GM18505 (cell line): Measurements from ENCODE around the gene FBLN1.
"Not testable (repeated sequence)": the region's sequence is repeated elsewhere in the genome, so short reads cannot be mapped to it uniquely, and the experiment has no call there.

Experiments used
- ATAC-seq: cut with Tn5 transposase; IDR thresholded peaks from one replicate; pipeline ENCODE4 v1.9.1; 2021; ENCODE audit not compliant: unreplicated experiment
- POLR2A ChIP-seq: IDR thresholded peaks from 4 replicates; pipeline ENCODE4 v1.6.1; 2011; ENCODE audit warnings: borderline replicate concordance; ENCODE audit not compliant: insufficient read depth, insufficient read length; ENCODE audit errors: extremely low read depth

FBLN1 gene

DNA sequence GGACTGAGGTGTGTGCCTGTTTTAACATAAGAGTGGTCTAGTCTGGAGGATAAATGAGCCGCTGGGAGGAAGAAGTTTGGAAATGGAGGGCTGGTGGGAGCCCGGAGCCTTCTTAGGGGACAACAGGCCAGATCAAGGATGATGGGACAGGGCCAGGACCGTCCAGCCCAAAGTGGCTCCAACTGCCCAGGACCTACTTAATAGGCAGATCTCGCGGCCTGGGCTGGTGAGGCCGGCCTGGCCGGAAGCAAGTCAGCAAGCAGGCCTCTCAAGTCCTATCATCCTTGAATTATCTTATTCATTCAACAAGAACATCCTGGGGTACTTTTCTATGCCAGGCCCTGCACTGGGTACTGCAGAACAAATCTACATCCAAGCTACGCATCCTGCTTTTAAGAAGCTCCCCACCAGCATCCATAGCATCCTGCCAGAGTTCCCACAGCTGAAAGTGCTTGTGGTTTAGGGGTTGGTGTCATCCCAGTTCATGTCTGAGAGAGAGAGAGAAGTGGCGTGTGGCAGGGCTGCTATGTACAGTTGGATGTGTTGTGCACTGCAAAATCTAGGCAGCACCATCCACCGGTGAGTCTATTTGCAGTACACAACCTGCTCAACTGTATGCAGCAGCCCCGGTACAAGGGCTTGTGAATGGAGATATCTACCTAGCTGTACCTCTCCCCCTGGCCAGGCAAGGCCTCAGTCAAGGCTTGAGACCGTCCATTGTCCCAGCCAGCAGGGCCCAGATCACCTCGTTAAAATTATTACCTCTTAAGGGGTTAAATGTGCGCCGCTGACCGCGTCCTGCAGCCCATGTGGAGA lies 82.1 kb downstream of the FBLN1 start:
- TF ChIP-seq POLR2A: no peak
- ATAC-seq: no peak

DNA sequence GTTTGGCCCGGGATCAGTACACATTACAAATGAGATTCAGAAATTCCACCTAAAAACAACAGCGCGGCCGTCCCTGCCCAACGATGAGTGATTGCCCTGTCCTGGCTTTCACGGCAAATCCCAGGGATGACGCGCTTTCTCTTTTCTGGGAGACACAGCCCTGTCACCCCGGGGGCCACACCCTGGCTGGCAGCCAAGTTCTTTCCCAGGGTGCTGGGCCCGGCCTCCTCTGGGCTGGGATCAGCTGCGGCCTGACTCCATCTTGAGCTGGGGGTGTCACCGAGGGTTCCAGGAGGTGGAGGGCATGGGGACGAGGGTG lies 82.7 kb downstream of the FBLN1 start:
- ATAC-seq: no peak
- TF ChIP-seq POLR2A: no peak

DNA sequence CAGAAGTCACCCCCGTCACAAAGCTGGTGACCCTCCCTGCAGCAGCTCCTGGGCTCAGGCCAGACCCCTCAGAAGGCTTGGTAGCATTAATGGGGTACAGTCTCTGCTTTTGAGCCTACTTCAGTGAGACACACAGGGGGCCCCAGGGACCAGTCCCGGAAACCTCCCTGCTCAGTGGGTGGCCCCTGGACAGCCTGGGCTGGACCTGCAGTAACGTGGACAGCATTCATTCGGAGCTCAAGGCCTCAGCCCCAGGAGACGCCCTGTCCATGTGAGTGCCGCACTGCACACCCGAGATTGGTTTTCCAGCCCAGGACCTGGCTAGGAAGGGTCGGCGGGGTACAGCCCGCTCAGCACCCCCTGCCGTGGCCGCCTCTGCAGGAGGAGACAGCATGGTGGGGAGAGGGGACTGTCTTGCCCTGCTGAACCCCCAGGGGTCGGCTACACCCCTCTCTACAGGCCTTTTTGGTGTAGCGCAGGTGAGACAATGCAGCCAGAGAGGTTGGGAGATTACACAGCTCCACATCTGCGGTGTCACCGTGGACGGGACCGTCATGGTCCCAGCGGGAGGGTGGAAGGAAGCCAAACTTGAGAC lies 83.4 kb downstream of the FBLN1 start:
- no peak for TF ChIP-seq POLR2A
- no peak for ATAC-seq

DNA sequence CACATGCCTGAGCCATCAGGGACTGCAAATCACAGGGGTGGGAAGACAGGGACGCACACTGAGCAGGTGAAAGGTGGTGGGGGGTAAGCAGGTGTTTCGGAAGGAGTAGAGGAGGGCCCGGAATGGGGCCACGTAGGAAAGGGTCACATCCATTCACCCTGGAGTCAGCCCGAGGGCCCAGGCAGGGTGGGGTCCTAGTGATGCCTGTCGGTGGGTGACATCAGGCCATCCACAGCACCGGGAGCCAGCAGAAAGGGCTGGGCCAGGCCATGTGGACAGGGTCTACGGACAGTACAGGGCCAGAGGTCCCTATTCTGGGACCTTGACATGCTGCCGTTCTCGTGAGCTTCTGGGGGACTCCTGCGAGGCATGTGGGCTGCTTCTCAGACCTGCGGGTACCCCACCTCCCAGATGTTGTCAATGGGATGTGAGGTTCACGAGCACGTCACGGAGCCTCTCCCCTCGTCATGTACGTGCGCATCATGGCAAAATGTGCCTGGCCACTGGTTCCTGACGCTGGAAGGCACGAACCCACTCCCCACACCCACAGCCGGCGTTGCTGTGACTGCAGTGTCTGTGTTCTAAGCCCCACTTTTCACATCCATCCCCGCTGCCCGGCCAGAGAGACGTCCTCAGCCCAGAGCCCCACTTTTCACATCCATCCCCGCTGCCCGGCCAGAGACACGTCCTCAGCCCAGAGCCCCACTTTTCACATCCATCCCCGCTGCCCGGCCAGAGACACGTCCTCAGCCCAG lies 84.1 kb downstream of the FBLN1 start:
- no peak for TF ChIP-seq POLR2A
- ATAC-seq: no peak

DNA sequence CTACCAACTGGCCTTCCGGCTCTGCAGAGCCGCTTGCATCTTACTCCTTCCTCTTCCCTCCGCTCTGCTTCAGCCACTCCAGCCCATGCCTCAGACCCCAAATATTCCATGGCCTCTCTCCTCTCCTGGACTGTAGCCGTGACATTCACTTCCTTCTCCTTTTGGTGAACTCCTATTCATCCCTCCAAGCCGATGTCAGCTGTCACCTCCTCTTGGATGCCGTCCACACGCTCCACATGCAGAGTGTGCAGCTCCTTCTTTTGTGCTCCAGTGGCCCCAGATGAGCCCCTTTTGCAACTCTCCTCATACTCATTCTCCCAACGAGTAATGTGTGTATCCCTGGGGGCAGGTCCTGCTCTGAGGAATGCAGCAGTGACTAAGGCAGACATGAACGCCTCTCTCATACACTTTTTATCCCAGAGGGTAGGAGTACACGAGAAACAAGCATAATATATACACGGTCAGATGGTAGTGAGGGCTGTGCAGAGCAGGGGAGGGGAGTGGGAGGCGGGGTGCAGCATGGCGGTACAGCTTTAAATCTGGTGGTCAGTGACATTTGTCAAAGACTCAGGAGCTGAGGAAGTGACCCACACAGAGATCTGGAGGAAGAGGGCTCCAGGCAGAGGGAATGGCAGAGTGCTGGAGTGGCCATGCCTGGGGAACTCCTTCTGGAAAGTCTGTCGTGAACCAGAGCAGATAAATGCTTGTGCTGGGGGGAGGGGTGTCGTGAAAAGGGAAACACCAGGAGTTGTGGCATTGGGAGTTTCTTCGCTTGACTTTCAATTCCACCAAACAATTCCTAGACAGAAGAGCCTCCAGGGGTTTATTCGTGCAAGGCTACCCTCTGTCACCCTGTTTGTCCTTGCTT lies 85.2 kb downstream of the FBLN1 start:
- TF ChIP-seq POLR2A: no peak
- no peak for ATAC-seq

DNA sequence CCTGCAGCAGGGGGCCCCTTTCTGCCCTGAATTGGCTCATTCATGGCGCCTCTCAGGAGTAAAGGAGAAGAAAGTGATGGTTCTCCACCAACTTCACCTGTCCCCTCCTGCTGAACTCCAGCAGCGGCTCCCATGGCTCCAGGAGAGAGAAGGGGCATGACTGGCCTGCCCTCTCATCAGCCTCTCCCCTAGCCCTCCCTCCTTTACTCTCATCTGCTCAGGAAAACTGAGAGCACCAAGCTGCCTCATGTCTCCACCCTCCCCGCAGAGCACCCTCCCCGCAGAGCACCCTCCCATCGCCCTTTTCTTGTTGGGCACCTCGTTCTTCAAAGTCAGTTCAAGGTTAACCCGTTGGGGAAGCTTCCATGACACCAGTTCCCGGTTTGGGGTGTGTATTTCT lies 86.9 kb downstream of the FBLN1 start:
- no peak for ATAC-seq
- TF ChIP-seq POLR2A: no peak

DNA sequence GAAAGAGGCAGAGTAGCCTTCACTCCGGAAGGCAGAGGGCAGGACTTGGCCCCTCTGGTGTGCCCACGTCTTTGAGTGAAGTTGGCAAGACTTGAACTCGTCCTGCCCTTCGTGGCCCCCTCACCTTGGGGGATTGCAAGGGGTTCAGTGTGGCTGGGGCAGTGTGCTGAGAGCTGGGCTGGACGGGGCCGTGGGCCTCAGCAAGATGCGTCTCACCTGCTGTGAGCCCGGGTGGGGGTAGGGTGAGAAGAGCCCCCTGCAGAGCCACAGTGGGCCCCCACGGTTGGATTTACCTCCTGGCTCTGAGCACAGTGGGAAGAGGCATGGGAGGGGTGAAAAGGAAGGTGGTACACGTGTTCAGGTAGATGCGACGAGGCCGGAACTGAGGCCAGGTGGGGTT lies 87.6 kb downstream of the FBLN1 start:
- no peak for ATAC-seq
- no peak for TF ChIP-seq POLR2A

DNA sequence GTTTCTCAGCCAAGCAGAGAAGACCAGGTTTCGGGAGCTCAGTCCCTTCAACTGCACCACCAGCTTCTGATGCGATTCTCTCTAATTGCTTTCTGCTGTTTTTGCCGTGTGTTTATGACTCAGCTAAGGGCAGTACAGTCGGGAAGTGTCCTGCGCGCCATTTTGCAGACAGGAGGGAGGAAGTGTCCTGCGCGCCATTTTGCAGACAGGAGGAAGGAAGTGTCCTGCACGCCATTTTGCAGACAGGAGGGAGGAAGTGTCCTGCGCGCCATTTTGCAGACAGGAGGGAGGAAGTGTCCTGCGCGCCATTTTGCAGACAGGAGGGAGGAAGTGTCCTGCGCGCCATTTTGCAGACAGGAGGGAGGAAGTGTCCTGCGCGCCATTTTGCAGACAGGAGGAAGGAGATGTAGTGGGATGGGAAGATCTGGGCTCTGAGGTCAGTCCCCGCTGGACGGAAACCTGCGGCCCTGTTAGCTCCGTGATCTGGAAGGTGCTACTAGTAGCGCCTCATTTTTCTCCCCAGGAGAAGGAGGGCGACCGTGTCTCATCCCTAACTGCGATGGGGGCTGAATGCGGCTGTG lies 89.0 kb downstream of the FBLN1 start:
- not testable (repeated sequence) for ATAC-seq

DNA sequence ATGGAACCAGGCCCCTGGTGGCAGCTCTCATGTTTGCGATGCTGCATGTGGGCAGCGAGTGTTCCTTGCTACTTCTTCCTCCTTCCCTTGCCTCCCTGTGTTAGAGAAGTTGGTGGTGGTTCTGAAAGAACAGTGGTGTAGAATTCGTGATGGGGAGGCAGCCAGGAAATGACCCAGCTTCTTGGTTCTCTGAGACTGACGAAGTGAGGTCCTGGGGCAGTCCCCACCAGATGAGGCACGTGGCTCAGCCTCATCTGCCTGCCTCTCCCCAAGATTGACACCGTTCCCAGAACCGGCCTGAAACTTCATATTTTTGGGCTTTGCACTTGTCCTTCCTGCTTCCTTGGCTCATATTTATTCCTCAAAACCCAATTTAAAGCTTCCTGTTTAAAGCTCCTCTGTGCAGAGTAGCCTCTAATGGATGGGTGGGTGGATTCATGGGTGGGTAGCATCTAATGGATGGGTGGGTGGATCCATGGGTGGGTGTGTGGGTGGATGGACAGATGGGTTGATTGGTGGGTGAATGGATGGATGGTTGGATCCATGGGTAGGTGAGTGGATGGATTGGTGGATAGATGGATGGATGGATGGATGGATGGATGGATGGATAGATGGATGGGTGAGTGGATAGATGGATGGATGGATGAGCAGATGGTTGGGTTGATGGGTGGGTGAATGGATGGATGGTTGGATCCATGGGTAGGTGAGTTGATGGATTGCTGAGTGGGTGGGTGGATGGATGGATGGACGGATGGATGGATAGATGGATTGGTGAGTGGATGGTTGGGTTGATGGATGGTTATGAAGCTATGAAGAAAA lies 91.6 kb downstream of the FBLN1 start:
- ATAC-seq: no peak
- TF ChIP-seq POLR2A: no peak

DNA sequence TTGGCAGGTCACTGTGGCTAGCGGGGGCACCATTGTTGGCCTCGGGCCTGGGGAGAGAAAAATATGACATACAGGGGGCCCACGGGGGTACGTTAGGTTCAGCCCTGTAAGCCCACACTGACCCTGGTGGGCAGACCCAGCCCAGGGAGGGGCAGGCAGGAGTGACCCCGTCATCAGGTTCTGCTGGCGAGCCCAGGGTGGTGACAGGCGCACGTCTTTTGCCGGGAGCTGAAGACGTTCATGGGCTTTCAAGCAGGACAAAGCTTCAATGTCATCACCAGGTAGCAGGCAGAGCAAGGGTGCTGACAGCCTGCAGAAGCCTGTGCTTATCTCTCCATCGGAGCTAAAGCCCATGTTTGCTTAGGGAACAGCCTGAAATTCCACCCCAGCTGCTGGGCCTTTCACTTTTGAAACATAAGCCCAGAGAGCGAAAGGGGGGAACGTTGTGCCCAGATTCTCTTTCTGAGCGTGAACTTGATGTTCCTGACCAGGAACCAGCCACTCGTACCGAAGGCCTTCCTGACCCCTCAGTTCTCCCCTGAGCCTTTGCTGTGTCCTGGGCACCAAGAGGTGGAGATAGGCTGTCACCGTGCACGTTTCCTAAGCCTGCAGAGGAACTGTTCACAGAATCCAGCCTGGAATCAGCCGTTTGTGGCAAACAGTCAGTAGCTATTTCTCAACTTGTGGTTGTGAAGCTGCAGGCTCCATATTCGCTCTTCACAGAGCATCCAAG lies 94.9 kb downstream of the FBLN1 start:
- ATAC-seq: no peak
- TF ChIP-seq POLR2A: no peak

DNA sequence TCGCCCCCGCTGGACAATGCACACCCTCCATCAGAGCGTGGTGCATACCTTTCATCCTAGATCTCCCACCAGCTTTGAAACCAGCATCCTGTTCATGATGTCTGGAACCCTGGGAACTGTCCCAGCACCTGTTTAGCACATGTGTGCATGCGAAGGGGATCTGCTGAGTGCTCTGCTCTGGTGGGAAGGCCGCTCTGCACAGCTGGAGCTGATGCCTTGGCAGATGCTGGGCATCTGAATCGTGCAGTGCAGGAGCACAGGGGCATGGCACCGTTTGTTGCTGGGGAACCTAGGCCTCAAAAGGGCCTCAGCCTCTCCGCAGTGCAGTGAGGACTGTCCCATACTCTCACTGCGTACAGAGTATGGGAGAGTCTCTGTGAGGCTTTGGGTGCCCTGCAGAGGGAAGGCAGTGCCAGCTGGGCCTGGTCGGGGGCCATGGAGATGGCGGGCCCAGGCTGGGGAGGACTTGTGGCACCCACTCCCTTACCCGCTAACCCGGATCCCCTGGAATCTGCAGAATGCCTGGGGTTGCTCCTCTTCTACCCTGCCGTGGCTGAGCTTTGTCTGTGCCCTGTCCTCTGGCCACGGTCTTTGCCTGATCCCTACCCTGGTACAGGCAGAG lies 96.0 kb downstream of the FBLN1 start:
- TF ChIP-seq POLR2A: no peak
- ATAC-seq: no peak

DNA sequence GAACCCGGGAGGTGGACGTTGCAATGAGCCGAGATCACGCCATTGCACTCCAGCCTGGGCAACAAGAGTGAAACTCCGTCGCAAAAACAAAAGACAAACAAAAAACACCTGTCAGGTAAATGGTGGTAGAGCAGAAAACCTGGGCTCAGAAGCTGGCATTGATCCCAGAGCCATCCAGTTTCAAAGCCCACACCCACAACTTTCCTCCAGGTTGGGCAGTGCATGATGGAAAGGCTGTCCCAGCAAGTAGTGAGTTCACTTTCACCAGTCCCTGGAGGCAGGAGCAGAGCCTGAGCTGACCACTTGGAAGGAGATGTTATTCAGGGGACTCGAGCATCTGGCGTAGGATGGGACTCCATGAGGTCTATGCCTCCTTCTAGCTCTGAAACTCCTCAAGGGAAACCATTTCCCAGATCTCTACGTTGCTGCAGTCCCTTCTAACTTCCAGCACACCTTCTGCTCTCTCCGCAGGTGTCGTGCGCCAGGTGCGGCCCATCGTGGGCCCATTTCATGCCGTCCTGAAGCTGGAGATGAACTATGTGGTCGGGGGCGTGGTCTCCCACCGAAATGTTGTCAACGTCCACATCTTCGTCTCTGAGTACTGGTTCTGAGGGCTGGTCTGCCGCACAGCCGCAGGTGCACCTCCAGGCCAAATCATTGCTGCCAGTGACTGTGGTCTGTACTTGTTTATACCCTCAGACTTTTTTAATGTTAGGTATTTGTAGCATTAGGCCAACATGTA lies 97.3 kb downstream of the FBLN1 start:
- no peak for TF ChIP-seq POLR2A
- ATAC-seq: no peak
